Activated CD4-positive, alpha-beta T cell treated with anti-CD3 and anti-CD28 coated beads, Interleukin-2, amount 10 ng/mL, durations not matched to agents 7 days and 5 days (primary cell): ENCODE data around the gene CCDC17. TPM values are rescaled to one million over a fixed set of nuclear protein-coding genes. Genes with fewer than 3 reads are reported as not detected.

Source experiments
- total RNA-seq, 2 experiments: library from RNA; stranded (reverse); gene quantifications; one replicate each; pipeline ENCODE4 v1.2.3, GENCODE V29; 2021

CCDC17 gene
- total RNA-seq, 2 experiments from 2014 or later = 2.3 to 3.3 TPM

Other genes starting within 250 kb of the CCDC17 start
- 1 to 10 TPM; 2.6 to 3.5 TPM for gene TESK2, start 132.9 kb downstream of the CCDC17 start, total RNA-seq
- 1 to 10 TPM; 5.3 to 5.8 TPM for gene CCDC163, start 124.0 kb downstream of the CCDC17 start, total RNA-seq
- 1 to 10 TPM; 6.6 to 6.7 TPM for gene MMACHC, start 123.8 kb downstream of the CCDC17 start, total RNA-seq
- gene PRDX1, start 102.2 kb downstream of the CCDC17 start, total RNA-seq = 100 to 1,000 TPM; 269 to 331 TPM
- 100 to 1,000 TPM; 134 to 135 TPM for gene AKR1A1, start 73.2 kb downstream of the CCDC17 start, total RNA-seq
- gene NASP, start 40.0 kb downstream of the CCDC17 start, total RNA-seq = 100 to 1,000 TPM; 193 to 198 TPM
- 100 to 1,000 TPM; 117 to 124 TPM for gene GPBP1L1, start 62.5 kb upstream of the CCDC17 start, total RNA-seq
- gene TMEM69, start 64.1 kb upstream of the CCDC17 start, total RNA-seq = 10 to 100 TPM; 18.6 to 27.4 TPM
- 10 to 100 TPM in 1 of 2 experiments, 1 to 10 TPM in 1; 9.5 to 11.8 TPM for gene IPP, start 126.6 kb upstream of the CCDC17 start, total RNA-seq
- 10 to 100 TPM; 25.2 to 26.3 TPM for gene MAST2, start 179.6 kb upstream of the CCDC17 start, total RNA-seq